Hepatocyte (in vitro differentiated cells): Measurements from ENCODE around the gene ABHD2. TPM values are rescaled to one million over a fixed set of nuclear protein-coding genes. Genes with fewer than 3 reads are reported as not detected.

Experiments
- DNase-seq: peaks from one replicate; pipeline ENCODE4 v3.0.0-alpha.2; 2016; ENCODE audit warnings: low spot score
- H2AFZ ChIP-seq: fragments of 200-600 bp; sonication (generic); 2 replicates; pipeline ENCODE4 v1.6.0; 2016; ENCODE audit warnings: antibody characterized with exemption, mild to moderate bottlenecking
- H3K27ac ChIP-seq: fragments of 200-600 bp; sonication (generic); 2 replicates; pipeline ENCODE4 v1.5.1; 2016; ENCODE audit warnings: mild to moderate bottlenecking
- H3K27me3 ChIP-seq: fragments of 200-600 bp; sonication (generic); 2 replicates; pipeline ENCODE4 v1.6.1; 2016
- H3K36me3 ChIP-seq: fragments of 200-600 bp; sonication (generic); replicated peaks from 2 replicates; pipeline ENCODE4 v1.5.1; 2016; ENCODE audit warnings: low read depth; ENCODE audit not compliant: insufficient read depth
- H3K4me1 ChIP-seq: fragments of 200-600 bp; sonication (generic); 2 replicates; pipeline ENCODE4 v1.5.1; 2016; ENCODE audit warnings: mild to moderate bottlenecking, moderate library complexity; ENCODE audit not compliant: insufficient read depth
- H3K4me2 ChIP-seq: fragments of 200-600 bp; sonication (generic); 2 replicates; pipeline ENCODE4 v1.6.0; 2016
- H3K4me3 ChIP-seq: fragments of 200-600 bp; sonication (generic); 2 replicates; pipeline ENCODE4 v1.5.1; 2016; ENCODE audit warnings: mild to moderate bottlenecking
- H3K79me2 ChIP-seq: fragments of 200-600 bp; sonication (generic); 2 replicates; pipeline ENCODE4 v1.6.0; 2017; ENCODE audit warnings: mild to moderate bottlenecking
- H3K9me2 ChIP-seq: fragments of 200-600 bp; sonication (generic); replicated peaks from 2 replicates; pipeline ENCODE4 v1.6.0; 2017; ENCODE audit warnings: mild to moderate bottlenecking; ENCODE audit not compliant: insufficient read depth
- H3K9me3 ChIP-seq: fragments of 200-600 bp; sonication (generic); 2 replicates; pipeline ENCODE4 v1.5.1; 2016; ENCODE audit warnings: low read depth, mild to moderate bottlenecking
- H4K20me1 ChIP-seq: fragments of 200-600 bp; sonication (generic); 2 replicates; pipeline ENCODE4 v1.6.0; 2016; ENCODE audit warnings: mild to moderate bottlenecking; ENCODE audit not compliant: insufficient read depth, poor library complexity, severe bottlenecking
- CTCF ChIP-seq: fragments of 200-600 bp; sonication (generic); IDR thresholded peaks from 2 replicates; pipeline ENCODE4 v1.5.1; 2016; ENCODE audit warnings: antibody characterized with exemption, mild to moderate bottlenecking; ENCODE audit not compliant: poor library complexity
- EZH2 ChIP-seq: fragments of 200-600 bp; sonication (generic); IDR thresholded peaks from 2 replicates; pipeline ENCODE4 v1.6.1; 2016; ENCODE audit warnings: antibody characterized with exemption, mild to moderate bottlenecking, borderline replicate concordance
- EZH2phosphoT487 ChIP-seq: fragments of 200-600 bp; sonication (generic); IDR thresholded peaks from one replicate; pipeline ENCODE4 v1.6.1; 2018; ENCODE audit warnings: antibody characterized with exemption, mild to moderate bottlenecking, low read depth, moderate library complexity; ENCODE audit not compliant: unreplicated experiment, severe bottlenecking
- WGBS: methylation state at CpG from one replicate; pipeline ENCODE4 v1.1.6; 2016; ENCODE audit warnings: low lambda C conversion rate; ENCODE audit errors: missing lambda C conversion rate; 5-methylcytosine and 5-hydroxymethylcytosine counted together
- polyA plus RNA-seq: library from polyadenylated mRNA; unstranded; fragments of >200 nt; fragmentation: Nextera tagmentation; extraction: Ambion mirVana; gene quantifications from 2 replicates; pipeline ENCODE4 v1.2.1, GENCODE V29; 2016
- total RNA-seq: library from RNA; depleted of rRNA; stranded (reverse); fragments of >200 nt; gene quantifications from 2 replicates; pipeline ENCODE4 v1.2.3, GENCODE V29; 2014

The ABHD2 gene
- total and polyA plus RNA-seq, 2 experiments from 2014 or later: 11.7 to 59.7 TPM

DNA sequence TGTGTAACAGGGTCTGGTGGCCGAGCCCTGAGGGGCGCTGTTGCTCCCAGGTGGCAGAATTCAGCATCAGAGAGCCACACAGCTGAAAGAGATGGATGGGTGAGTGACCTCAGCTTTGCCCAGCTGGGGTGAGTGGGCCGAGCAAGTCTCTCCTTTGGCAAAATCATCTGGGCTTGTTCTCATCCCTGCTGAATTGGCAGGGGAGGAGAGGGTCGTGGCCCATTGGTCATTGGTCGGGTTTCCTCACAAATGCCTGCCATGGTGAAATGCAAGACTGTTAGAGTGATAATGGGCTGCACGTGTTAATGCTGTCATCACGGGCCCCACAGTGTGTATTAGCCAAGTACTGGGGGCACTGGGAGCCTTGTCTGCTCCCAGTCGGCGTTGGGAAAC lies 15.9 kb downstream of the ABHD2 start:
- H3K27ac ChIP-seq: peak overlapping the region; percentile 83
- no peaks in the 10 kb centered on the region for H3K27me3 ChIP-seq
- no peak overlapping the region for H3K4me2 ChIP-seq
- no peak overlapping the region for H2AFZ ChIP-seq
- no peaks in the 10 kb centered on the region for H3K9me2 ChIP-seq
- no peaks in the 10 kb centered on the region for H3K9me3 ChIP-seq
- DNase-seq: no peak
- H3K4me3 ChIP-seq: no peak overlapping the region
- WGBS: 91% methylated on average over 9 of the region's 9 CpGs
- TF ChIP-seq EZH2phosphoT487: no peak
- TF ChIP-seq EZH2: no peak
- no peak for TF ChIP-seq CTCF
- peaks cover 33% of the 10 kb centered on the region for H3K4me1 ChIP-seq
- H3K36me3 ChIP-seq: no peaks in the 10 kb centered on the region
- peaks cover 30% of the 10 kb centered on the region for H3K79me2 ChIP-seq
- no peaks in the 10 kb centered on the region for H4K20me1 ChIP-seq

GRCh38 chr15:89105147-89105546 lies 16.9 kb downstream of the ABHD2 start:
- H3K27ac ChIP-seq: peak overlapping the region; percentile 83
- no peaks in the 10 kb centered on the region for H3K9me2 ChIP-seq
- H2AFZ ChIP-seq: no peak overlapping the region
- peaks cover 25% of the 10 kb centered on the region for H3K79me2 ChIP-seq
- no peak overlapping the region for H3K4me3 ChIP-seq
- H3K27me3 ChIP-seq: no peaks in the 10 kb centered on the region
- H3K4me2 ChIP-seq: peak overlapping the region; percentile 35
- 22% methylated on average over 4 of the region's 4 CpGs for WGBS
- H3K4me1 ChIP-seq: peaks cover 34% of the 10 kb centered on the region
- DNase-seq: peak; percentile 41
- H4K20me1 ChIP-seq: no peaks in the 10 kb centered on the region
- TF ChIP-seq CTCF (no peak), EZH2phosphoT487 (no peak), EZH2 (no peak)
- no peaks in the 10 kb centered on the region for H3K36me3 ChIP-seq
- H3K9me3 ChIP-seq: no peaks in the 10 kb centered on the region

- Histone ChIP-seq H4K20me1 (no peaks in the 10 kb centered on the region), H3K9me3 (no peaks in the 10 kb centered on the region), H3K36me3 (no peaks in the 10 kb centered on the region), H3K4me3 (no peak overlapping the region), H2AFZ (no peak overlapping the region), H3K9me2 (no peaks in the 10 kb centered on the region), H3K27me3 (no peaks in the 10 kb centered on the region), H3K4me2 (no peak overlapping the region), H3K79me2 (peaks cover 26% of the 10 kb centered on the region), H3K4me1 (peaks cover 28% of the 10 kb centered on the region), H3K27ac (no peak overlapping the region)
- DNase-seq: no peak
- WGBS: 86% methylated on average over 11 of the region's 11 CpGs
- TF ChIP-seq EZH2: no peak
Measured at GRCh38 chr15:89106200-89106599, 17.9 kb downstream of the ABHD2 start.

DNA sequence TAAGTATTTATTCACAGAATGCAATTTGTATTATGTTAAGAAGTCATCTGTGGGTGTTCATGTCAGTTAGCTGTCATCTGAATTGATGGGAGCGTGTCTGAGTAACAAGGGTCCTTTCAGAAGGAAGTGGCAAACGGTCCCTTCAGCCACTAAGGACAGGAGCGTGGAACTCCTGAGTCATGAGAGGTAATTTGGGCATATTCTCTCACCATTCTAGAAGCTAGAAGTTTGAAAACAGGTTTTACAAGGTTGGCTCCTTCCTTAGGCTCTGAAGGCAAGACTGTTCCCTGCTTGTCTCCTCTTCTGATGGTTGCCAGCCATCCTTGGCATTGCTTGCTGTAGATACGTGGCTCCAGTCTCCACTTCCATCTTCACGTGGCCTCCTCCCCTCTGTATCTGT lies 19.7 kb downstream of the ABHD2 start:
- WGBS: 89% methylated on average over 5 of the region's 5 CpGs
- H2AFZ ChIP-seq: no peak overlapping the region
- no peak for DNase-seq
- H3K4me3 ChIP-seq: no peak overlapping the region
- H3K9me2 ChIP-seq: no peaks in the 10 kb centered on the region
- TF ChIP-seq CTCF (no peak), EZH2phosphoT487 (no peak), EZH2 (no peak)
- H3K4me1 ChIP-seq: peaks cover 34% of the 10 kb centered on the region
- no peak overlapping the region for H3K4me2 ChIP-seq
- peaks cover 21% of the 10 kb centered on the region for H3K79me2 ChIP-seq
- peak overlapping the region; percentile 78 for H3K27ac ChIP-seq
- H3K27me3 ChIP-seq: no peaks in the 10 kb centered on the region
- no peaks in the 10 kb centered on the region for H3K9me3 ChIP-seq
- H4K20me1 ChIP-seq: no peaks in the 10 kb centered on the region
- no peaks in the 10 kb centered on the region for H3K36me3 ChIP-seq
